ENCODE measurements around the gene SORCS3.

Gene SORCS3

GRCh38 chr10:105280895-105281294 is 639.8 kb downstream of the SORCS3 start:
- no peak for DNase-seq

GRCh38 chr10:105284476-105285215 is 643.6 kb downstream of the SORCS3 start:
- DNase-seq = no peak

DNA sequence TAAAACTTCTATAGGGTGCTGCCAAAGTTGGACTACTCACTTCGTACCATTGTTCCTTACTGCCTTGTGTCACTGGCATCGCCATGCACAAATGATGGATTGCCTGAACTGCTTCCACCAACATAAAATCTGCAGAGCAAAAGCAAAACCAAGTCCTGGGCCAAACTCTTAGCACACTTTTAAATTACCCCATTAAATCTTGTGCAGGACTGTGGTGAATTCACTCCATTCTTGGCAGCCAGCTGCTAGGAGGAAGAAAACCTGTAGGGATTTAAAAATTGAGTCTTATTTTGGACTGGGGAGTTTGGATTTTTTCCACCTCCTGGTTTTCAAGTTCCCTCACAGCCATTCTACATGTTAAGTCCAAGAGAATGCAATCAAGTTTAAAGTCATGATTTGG is 646.9 kb downstream of the SORCS3 start:
- no peak for DNase-seq

DNA sequence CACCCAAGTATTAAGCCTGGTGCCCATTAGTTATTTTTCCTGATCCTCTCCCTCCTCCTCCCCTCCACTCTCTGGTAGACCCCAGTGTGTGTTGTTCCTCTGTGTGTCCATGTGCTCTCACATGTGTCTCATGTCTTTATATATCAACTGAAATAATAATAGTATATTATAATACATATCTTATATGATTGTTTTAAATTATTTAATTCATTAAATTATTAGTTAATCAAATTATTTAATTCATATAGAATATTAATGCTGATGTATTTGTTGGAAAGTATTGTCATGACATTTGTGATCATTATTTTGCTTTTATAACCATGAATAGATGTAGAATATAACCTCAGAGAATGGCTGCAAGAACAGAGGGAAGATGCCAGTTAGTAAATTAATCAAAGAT is 647.5 kb downstream of the SORCS3 start:
- DNase-seq = no peak

- no peak for DNase-seq
These were observed 650.5 kb downstream of the SORCS3 start for GRCh38 chr10:105291571-105291970.

DNA sequence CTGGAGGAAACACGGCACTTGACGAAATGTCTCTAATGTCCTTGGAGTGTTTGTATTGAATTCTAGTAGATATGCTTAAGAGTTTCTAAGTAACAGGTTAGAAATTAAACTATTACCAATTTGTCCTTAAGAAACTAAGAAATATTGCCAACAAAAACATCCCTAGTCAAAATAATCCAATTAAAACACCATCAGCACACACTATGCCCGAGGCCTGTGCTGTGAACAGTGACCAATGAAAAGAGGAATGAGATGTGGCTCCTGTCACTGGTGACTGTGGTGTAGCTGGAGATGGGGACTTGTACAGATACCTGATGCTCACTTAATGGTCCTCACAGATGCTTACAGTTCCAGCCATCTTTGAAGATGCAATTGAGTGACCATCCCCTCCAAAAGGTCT is 651.1 kb downstream of the SORCS3 start:
- DNase-seq = no peak

All from NCI-H1930 (cell line).